ENCODE measurements around the gene EHMT1. TPM values are rescaled to one million over a fixed set of nuclear protein-coding genes. Genes with fewer than 3 reads are reported as not detected.
A peak's percentile ranks its signal among the peaks of the same experiment; 100 is the strongest.
"Not testable (repeated sequence)": the region's sequence is repeated elsewhere in the genome, so short reads cannot be mapped to it uniquely, and the experiment has no call there.

Gene EHMT1
- total RNA-seq, 2 donors from 2014 or later, result 137 to 139 TPM

GRCh38 chr9:137620581-137620980, 1.8 kb downstream of the EHMT1 start:
- Histone ChIP-seq H3K9ac (ENCODE audit: extremely low read depth, low read length, poor library complexity, severe bottlenecking) (no peak overlapping the region), H3K27ac (ENCODE audit: low read depth, low read length) (no peak overlapping the region), H3K36me3 (ENCODE audit: control insufficient read depth, insufficient read depth, low read length) (peaks cover 47% of the 10 kb centered on the region), H3K4me1 (ENCODE audit: control insufficient read depth, insufficient read depth, low read length) (peaks cover 8% of the 10 kb centered on the region), H3K9me3 (ENCODE audit: control insufficient read depth, low read length) (no peaks in the 10 kb centered on the region), H3K4me3 (ENCODE audit: low read length) (peak overlapping the region; percentile 98), H3K27me3 (ENCODE audit: control insufficient read depth, insufficient read depth, low read length, poor library complexity, severe bottlenecking) (no peaks in the 10 kb centered on the region)
- peaks cover 25% of the 10 kb centered on the region for H3K4me1 Mint-ChIP-seq
- WGBS, 2 experiments (ENCODE audit: insufficient coverage in 1 of 2, insufficient read length in 1 of 2), result 87 to 96% methylated on average over 7 of the region's 7 CpGs
- no peak for TF ChIP-seq CTCF (conservative IDR thresholded peaks at IDR 0.05)
- no peak for DNase-seq
- peaks cover 28% of the 10 kb centered on the region for H3K36me3 Mint-ChIP-seq (ENCODE audit: low read depth)
- no peaks in the 10 kb centered on the region for H3K9me3 Mint-ChIP-seq
- peak overlapping the region; percentile 18 for H3K27ac Mint-ChIP-seq
- H3K4me3 Mint-ChIP-seq, result peak overlapping the region; percentile 85
- no peaks in the 10 kb centered on the region for H3K27me3 Mint-ChIP-seq (ENCODE audit: insufficient read depth)

- H3K4me3 Mint-ChIP-seq, result peak overlapping the region; percentile 85
- Histone ChIP-seq H3K36me3 (ENCODE audit: control insufficient read depth, insufficient read depth, low read length) (peaks cover 40% of the 10 kb centered on the region), H3K4me3 (ENCODE audit: low read length) (peak overlapping the region; percentile 98), H3K27me3 (ENCODE audit: control insufficient read depth, insufficient read depth, low read length, poor library complexity, severe bottlenecking) (no peaks in the 10 kb centered on the region), H3K27ac (ENCODE audit: low read depth, low read length) (no peak overlapping the region), H3K9ac (ENCODE audit: extremely low read depth, low read length, poor library complexity, severe bottlenecking) (no peak overlapping the region), H3K4me1 (ENCODE audit: control insufficient read depth, insufficient read depth, low read length) (peaks cover 8% of the 10 kb centered on the region), H3K9me3 (ENCODE audit: control insufficient read depth, low read length) (no peaks in the 10 kb centered on the region)
- no peaks in the 10 kb centered on the region for H3K27me3 Mint-ChIP-seq (ENCODE audit: insufficient read depth)
- peaks cover 25% of the 10 kb centered on the region for H3K36me3 Mint-ChIP-seq (ENCODE audit: low read depth)
- no peaks in the 10 kb centered on the region for H3K9me3 Mint-ChIP-seq
- no peak for DNase-seq
- peak; percentile 68 for TF ChIP-seq CTCF (conservative IDR thresholded peaks at IDR 0.05)
- H3K27ac Mint-ChIP-seq, result peak overlapping the region; percentile 18
- peaks cover 25% of the 10 kb centered on the region for H3K4me1 Mint-ChIP-seq
- 85 to 94% methylated on average over 5 to 6 of the region's 6 CpGs for WGBS, 2 experiments (ENCODE audit: insufficient coverage in 1 of 2, insufficient read length in 1 of 2)
Measured at GRCh38 chr9:137621131-137621757, 2.4 kb downstream of the EHMT1 start.

DNA sequence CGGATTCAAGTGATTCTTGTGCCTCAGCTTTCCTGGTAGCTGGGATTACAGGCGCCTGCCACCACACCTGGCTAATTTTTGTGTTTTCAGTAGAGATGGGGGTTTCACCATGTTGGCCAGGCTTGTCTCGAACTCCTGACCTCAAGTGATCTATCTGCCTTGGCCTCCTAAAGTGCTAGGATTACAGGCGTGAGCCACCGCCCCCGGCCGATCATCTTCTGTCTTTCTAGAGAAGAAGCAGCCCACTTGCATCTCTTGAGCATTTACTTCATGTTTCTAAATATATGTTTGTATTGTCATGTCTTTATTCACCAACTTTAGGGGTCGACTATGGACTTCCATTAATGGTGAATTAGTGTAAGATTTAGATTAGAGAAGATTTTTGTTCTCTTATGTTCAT, 3.4 kb downstream of the EHMT1 start:
- WGBS, 2 experiments (ENCODE audit: insufficient coverage in 1 of 2, insufficient read length in 1 of 2), result 95 to 96% methylated on average over 4 to 8 of the region's 8 CpGs
- not testable (repeated sequence) for H3K4me1 ChIP-seq (ENCODE audit: control insufficient read depth, insufficient read depth, low read length); H3K27me3 ChIP-seq (ENCODE audit: control insufficient read depth, insufficient read depth, low read length, poor library complexity, severe bottlenecking); H3K27ac ChIP-seq (ENCODE audit: low read depth, low read length); H3K27me3 Mint-ChIP-seq (ENCODE audit: insufficient read depth); H3K4me3 Mint-ChIP-seq; H3K9ac ChIP-seq (ENCODE audit: extremely low read depth, low read length, poor library complexity, severe bottlenecking); H3K9me3 ChIP-seq (ENCODE audit: control insufficient read depth, low read length); H3K4me3 ChIP-seq (ENCODE audit: low read length); DNase-seq; H3K9me3 Mint-ChIP-seq
- H3K4me1 Mint-ChIP-seq, result peaks cover 24% of the 10 kb centered on the region
- H3K36me3 Mint-ChIP-seq (ENCODE audit: low read depth), result peaks cover 27% of the 10 kb centered on the region
- H3K36me3 ChIP-seq (ENCODE audit: control insufficient read depth, insufficient read depth, low read length), result peaks cover 31% of the 10 kb centered on the region
- H3K27ac Mint-ChIP-seq, result peak overlapping the region; percentile 25

DNA sequence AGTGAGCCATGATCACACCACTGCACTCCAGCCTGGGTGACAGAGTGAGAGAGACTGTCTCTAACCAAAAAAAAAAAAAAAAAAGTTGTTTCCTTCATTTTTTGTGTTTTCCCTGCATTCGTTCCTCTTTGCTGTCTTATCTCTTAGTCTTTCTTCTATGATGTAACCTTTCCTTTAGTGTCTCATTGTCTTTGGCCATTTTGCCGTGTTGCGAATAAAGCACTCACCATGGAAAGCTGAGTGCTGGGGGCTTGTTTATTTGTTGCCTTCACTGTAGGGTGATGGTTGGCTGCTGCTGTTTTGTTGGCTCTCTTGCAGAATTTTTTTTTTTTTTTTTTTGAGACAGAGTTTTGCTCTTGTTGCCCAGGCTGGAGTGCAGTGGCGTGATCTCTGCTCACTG, 7.7 kb downstream of the EHMT1 start:
- Mint-ChIP-seq H3K27me3 (ENCODE audit: insufficient read depth) (no peaks in the 10 kb centered on the region), H3K4me3 (no peak overlapping the region), H3K36me3 (ENCODE audit: low read depth) (peaks cover 24% of the 10 kb centered on the region), H3K4me1 (peaks cover 7% of the 10 kb centered on the region), H3K9me3 (no peaks in the 10 kb centered on the region), H3K27ac (no peak overlapping the region)
- no peak for DNase-seq
- Histone ChIP-seq H3K9me3 (ENCODE audit: control insufficient read depth, low read length) (no peaks in the 10 kb centered on the region), H3K9ac (ENCODE audit: extremely low read depth, low read length, poor library complexity, severe bottlenecking) (no peak overlapping the region), H3K4me3 (ENCODE audit: low read length) (no peak overlapping the region), H3K36me3 (ENCODE audit: control insufficient read depth, insufficient read depth, low read length) (peaks cover 22% of the 10 kb centered on the region), H3K27me3 (ENCODE audit: control insufficient read depth, insufficient read depth, low read length, poor library complexity, severe bottlenecking) (no peaks in the 10 kb centered on the region), H3K27ac (ENCODE audit: low read depth, low read length) (no peak overlapping the region), H3K4me1 (ENCODE audit: control insufficient read depth, insufficient read depth, low read length) (no peaks in the 10 kb centered on the region)
- TF ChIP-seq CTCF (conservative IDR thresholded peaks at IDR 0.05), result no peak
- WGBS, 2 experiments (ENCODE audit: insufficient coverage in 1 of 2, insufficient read length in 1 of 2), result 80 to 98% methylated on average over 1 to 4 of the region's 4 CpGs

DNA sequence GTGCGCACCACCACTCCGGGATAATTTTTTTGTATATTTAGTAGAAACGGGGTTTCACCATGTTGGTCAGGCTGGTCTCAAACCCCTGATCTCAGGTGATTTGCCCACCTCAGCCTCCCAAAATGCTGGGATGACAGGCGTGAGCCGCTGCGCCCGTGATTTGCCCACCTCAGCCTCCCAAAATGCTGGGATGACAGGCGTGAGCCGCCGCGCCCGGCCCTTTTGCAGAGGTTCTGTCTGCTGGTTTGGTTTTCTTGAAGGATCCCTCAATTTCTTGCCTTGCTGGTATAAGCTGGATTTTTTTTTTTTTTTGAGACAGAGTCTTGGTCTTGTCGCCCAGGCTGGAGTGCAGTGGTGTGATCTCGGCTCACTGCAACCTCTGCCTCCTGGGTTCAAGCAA, 8.6 kb downstream of the EHMT1 start:
- not testable (repeated sequence) for H3K4me1 ChIP-seq (ENCODE audit: control insufficient read depth, insufficient read depth, low read length); H3K27me3 Mint-ChIP-seq (ENCODE audit: insufficient read depth); H3K27ac ChIP-seq (ENCODE audit: low read depth, low read length); H3K4me3 Mint-ChIP-seq; H3K9me3 ChIP-seq (ENCODE audit: control insufficient read depth, low read length); H3K9me3 Mint-ChIP-seq; H3K27ac Mint-ChIP-seq; DNase-seq; H3K4me3 ChIP-seq (ENCODE audit: low read length); H3K27me3 ChIP-seq (ENCODE audit: control insufficient read depth, insufficient read depth, low read length, poor library complexity, severe bottlenecking); H3K9ac ChIP-seq (ENCODE audit: extremely low read depth, low read length, poor library complexity, severe bottlenecking)
- 95 to 98% methylated on average over 6 to 14 of the region's 14 CpGs for WGBS, 2 experiments (ENCODE audit: insufficient coverage in 1 of 2, insufficient read length in 1 of 2)
- peaks cover 17% of the 10 kb centered on the region for H3K36me3 ChIP-seq (ENCODE audit: control insufficient read depth, insufficient read depth, low read length)
- peaks cover 20% of the 10 kb centered on the region for H3K36me3 Mint-ChIP-seq (ENCODE audit: low read depth)
- peaks cover 11% of the 10 kb centered on the region for H3K4me1 Mint-ChIP-seq
